Fibroblast of the aortic adventitia (primary cell): ENCODE data around the gene CLNK. TPM values are rescaled to one million over a fixed set of nuclear protein-coding genes. Genes with fewer than 3 reads are reported as not detected.

ENCODE experiments used
- DNase-seq: peaks from one replicate; pipeline ENCODE4 v3.0.0-alpha.2; 2010; ENCODE audit warnings: low read depth
- H3K4me3 ChIP-seq: 2 replicates; pipeline ENCODE4 v1.5.1; 2011; ENCODE audit warnings: low read depth, mild to moderate bottlenecking, control low read depth, low read length, moderate library complexity
- CTCF ChIP-seq: IDR thresholded peaks from 2 replicates; pipeline ENCODE4 v1.5.1; 2011; ENCODE audit warnings: mild to moderate bottlenecking, low read length, control low read depth, inconsistent platforms; ENCODE audit not compliant: insufficient read depth
- total RNA-seq: library from RNA; depleted of rRNA; stranded (reverse); fragments of >200 nt; gene quantifications from 2 replicates; pipeline ENCODE4 v1.2.3, GENCODE V29; 2012; ENCODE audit warnings: low replicate concordance

The CLNK gene
- total RNA-seq, 1 donor: not detected

- peak; percentile 57 for DNase-seq
- TF ChIP-seq CTCF: no peak
These were observed 44.9 kb downstream of the CLNK start for GRCh38 chr4:10639664-10640063.

GRCh38 chr4:10639100-10639499, 45.5 kb downstream of the CLNK start:
- no peak for DNase-seq
- no peak overlapping the region for H3K4me3 ChIP-seq
- TF ChIP-seq CTCF: no peak

More at GRCh38 chr4:10639664-10640063, 44.9 kb downstream of the CLNK start:
- no peak overlapping the region for H3K4me3 ChIP-seq

- H3K4me3 ChIP-seq: no peak overlapping the region
- no peak for DNase-seq
- no peak for TF ChIP-seq CTCF
These were observed 49.5 kb downstream of the CLNK start for GRCh38 chr4:10635091-10635490.

GRCh38 chr4:10629394-10629793, 55.2 kb downstream of the CLNK start:
- no peak overlapping the region for H3K4me3 ChIP-seq
- no peak for DNase-seq
- TF ChIP-seq CTCF: no peak

- no peak for DNase-seq
- TF ChIP-seq CTCF: no peak
- H3K4me3 ChIP-seq: no peak overlapping the region
These were observed 59.4 kb downstream of the CLNK start for GRCh38 chr4:10625131-10625530.

- no peak for TF ChIP-seq CTCF
- DNase-seq: no peak
- no peak overlapping the region for H3K4me3 ChIP-seq
These were observed 60.7 kb downstream of the CLNK start for GRCh38 chr4:10623862-10624261.

- no peak for TF ChIP-seq CTCF
- peak; percentile 19 for DNase-seq
These were observed 61.3 kb downstream of the CLNK start for GRCh38 chr4:10623241-10623640.

More at GRCh38 chr4:10623241-10623640, 61.3 kb downstream of the CLNK start:
- no peak overlapping the region for H3K4me3 ChIP-seq
